CD4-positive, alpha-beta T cell treated with Interleukin-12 subunit alpha and Interleukin-12 subunit beta, for 1 hour (primary cell): ENCODE measurements around the gene CEP192.
"Not testable (repeated sequence)": the region's sequence is repeated elsewhere in the genome, so short reads cannot be mapped to it uniquely, and the experiment has no call there.

Experiments
- DNase-seq: peaks from one replicate; pipeline ENCODE4 v3.0.0-alpha.2; 2020

CEP192 gene, protein sequence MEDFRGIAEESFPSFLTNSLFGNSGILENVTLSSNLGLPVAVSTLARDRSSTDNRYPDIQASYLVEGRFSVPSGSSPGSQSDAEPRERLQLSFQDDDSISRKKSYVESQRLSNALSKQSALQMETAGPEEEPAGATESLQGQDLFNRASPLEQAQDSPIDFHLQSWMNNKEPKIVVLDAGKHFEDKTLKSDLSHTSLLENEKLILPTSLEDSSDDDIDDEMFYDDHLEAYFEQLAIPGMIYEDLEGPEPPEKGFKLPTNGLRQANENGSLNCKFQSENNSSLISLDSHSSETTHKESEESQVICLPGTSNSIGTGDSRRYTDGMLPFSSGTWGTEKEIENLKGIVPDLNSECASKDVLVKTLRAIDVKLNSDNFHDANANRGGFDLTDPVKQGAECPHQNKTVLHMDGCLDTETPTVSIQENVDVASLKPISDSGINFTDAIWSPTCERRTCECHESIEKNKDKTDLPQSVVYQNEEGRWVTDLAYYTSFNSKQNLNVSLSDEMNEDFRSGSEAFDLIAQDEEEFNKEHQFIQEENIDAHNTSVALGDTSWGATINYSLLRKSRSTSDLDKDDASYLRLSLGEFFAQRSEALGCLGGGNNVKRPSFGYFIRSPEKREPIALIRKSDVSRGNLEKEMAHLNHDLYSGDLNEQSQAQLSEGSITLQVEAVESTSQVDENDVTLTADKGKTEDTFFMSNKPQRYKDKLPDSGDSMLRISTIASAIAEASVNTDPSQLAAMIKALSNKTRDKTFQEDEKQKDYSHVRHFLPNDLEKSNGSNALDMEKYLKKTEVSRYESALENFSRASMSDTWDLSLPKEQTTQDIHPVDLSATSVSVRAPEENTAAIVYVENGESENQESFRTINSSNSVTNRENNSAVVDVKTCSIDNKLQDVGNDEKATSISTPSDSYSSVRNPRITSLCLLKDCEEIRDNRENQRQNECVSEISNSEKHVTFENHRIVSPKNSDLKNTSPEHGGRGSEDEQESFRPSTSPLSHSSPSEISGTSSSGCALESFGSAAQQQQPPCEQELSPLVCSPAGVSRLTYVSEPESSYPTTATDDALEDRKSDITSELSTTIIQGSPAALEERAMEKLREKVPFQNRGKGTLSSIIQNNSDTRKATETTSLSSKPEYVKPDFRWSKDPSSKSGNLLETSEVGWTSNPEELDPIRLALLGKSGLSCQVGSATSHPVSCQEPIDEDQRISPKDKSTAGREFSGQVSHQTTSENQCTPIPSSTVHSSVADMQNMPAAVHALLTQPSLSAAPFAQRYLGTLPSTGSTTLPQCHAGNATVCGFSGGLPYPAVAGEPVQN (N-terminal part only)

DNA sequence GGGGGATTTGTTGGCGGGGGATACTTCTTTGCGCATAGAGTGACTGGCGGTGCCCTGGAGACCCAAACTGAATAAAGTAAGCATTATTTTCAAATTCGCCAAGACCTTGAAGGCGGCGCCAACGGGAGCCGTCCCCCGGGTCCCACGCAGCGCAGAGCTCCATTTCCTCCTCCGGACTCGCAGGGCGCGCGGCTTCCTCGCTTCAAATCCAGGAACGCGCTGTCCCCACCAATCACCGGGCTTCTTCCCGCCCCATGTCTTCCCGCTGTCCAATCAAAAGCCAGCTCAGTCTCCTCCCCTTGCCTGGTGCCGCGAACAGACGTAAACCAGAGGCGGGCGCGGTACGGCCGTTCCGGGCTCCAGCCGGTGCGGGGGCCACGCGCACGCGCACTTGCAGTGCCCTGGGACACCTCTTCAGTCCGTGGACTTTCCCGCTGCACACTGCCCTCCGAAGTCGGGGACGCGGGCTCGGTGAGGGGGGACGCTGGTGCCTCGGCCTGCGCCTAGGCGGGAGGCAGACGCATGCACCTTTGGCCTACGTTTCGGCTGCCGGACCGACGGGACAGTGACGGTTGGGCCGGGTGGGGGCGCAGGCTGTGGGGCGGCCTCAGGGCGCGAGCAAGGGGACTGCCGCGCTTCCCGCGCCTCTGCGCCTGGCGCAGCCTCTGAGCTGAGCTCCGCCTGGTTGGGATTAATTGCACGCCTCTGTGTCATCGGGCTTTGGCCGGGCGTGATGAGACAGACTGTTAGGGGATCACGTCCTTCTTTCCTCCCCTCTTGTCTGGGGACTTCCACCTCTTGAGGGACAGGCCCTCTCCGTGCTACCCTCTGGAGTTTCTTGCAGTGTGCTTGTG, at the start of gene CEP192:
TSS of gene CEP192 (plus strand) at position 396 of the 854 bp plus-strand sequence. CDS start 8,063 bp downstream, outside the sequence.
- DNase-seq, result peak; percentile 99

GRCh38 chr18:12943215-12943614, 47.9 kb upstream of the CEP192 start:
- no peak for DNase-seq

DNA sequence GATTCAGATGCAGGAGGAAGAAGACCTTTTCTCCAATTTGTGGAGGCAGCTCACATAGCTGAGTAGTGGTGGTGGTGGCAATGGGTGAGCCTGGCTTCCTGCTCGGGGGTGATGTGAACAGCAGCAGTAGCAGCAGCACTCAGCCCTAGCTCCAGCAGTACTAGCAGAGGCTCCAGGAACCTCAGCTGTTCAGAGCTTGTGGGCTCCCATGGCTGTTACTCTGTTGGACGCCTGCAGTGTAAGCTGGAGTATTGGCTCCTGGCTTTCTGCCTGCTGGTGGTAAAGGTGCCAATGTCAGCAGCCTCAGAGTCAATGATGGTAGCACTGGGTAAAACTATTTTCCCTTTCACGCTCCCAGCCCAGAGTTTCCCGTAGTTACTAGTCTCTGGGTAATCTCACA, 46.5 kb upstream of the CEP192 start:
- no peak for DNase-seq

DNA sequence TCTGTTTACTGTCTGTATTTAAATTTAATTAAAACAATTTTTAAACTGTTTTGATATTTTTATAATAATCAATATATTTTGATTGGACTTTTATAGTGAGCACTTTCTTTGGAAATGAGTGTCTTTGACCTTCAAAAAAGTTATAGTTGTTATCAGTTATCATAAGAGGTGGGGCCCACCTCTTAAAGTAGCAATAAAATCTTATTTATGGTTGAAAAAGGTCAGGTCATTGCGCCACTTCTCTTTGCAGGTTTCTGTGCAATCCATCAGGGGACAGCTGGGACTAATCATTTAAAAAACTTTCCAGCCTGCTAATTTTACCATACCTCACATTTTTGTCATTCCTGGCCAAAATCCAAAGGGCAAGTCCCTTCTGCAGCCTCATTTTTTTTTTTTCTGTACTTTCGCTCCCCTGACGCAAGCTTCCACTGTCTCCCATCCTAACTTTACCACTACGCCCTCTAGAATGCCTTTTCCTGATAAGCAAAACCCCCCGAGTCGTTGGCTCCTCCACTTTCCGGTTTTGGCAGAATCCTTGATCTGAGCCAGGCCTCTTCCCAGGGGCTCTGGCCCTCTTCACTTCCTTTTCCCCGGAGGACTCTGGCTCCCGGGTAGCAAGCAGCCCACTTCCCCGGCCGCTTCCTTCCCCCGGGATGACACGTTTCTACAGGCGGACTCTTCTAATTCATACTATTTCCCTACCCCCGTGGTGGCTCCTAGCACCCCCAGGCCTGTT, 44.4 kb upstream of the CEP192 start:
- DNase-seq, result no peak

- peak; percentile 98 for DNase-seq
Observed at GRCh38 chr18:12947285-12948049, 43.7 kb upstream of the CEP192 start, which contains the start of gene SEH1L. SEH1L (plus strand) TSS chr18:12948011; CDS start chr18:12948122, 111 bp downstream.

GRCh38 chr18:12948050-12948804, 42.9 kb upstream of the CEP192 start:
- peak; percentile 99 for DNase-seq

- no peak for DNase-seq
Observed at GRCh38 chr18:12958478-12958877, 32.7 kb upstream of the CEP192 start.

DNA sequence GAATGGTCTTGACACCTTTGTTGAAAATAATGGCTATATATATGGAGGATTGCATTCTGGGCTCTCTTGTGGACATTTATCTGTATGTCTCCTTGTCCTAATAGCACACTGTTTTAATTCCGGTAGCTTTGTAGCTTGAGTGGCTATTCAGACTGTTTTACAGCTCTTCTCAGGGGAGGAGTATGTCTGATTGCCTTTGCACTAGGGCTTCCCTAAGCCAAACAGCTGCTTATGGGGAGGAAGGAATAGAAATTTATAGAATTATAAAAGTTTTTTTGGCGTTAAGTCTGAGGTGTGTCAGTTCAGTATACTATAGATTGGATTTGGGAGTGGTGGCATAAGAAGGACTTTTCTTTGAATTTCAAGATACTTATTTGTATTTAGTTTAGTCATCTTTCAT, 30.8 kb upstream of the CEP192 start:
- no peak for DNase-seq

DNA sequence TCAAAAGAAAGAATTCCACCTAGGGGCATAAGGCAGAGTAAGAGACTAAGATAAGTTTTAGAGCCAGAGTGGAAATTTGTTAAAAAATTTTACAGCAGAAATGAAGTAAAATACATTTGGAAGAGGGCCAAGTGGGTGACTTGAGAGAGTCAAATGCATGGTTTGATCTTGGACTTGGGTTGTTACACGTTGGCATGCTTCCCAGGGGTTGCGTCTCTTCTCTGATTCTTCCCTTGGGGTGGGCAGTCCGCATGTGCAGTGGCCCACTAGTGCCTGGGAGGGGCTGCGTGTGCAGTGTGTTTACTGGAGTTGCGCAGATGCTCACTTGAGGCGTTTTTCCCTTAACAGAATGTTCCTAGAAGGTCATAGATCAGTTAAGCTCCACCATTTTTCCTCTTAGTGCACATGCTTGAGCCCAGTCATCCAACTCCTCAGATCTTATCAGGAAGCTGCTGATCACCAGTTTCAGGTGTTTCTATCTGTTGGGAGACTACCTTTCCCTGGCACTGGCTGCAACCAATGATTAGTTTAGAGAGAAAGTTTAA, 30.2 kb upstream of the CEP192 start:
- DNase-seq, result no peak

DNA sequence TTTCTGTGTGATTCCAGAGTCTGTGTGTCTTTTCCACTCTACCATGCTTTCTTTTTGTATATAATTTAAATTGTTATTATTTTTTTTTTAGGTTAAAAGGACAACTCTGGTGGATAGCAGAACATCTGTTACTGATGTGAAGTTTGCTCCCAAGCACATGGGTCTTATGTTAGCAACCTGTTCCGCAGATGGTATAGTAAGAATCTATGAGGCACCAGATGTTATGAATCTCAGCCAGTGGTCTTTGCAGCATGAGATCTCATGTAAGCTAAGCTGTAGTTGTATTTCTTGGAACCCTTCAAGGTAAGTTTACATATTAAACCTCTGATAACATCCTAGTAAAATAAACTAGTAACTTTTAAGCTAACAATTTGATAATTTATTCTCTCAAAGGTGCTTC, 28.1 kb upstream of the CEP192 start:
- no peak for DNase-seq

- no peak for DNase-seq
Observed at GRCh38 chr18:12968115-12968514, 23.0 kb upstream of the CEP192 start.

DNA sequence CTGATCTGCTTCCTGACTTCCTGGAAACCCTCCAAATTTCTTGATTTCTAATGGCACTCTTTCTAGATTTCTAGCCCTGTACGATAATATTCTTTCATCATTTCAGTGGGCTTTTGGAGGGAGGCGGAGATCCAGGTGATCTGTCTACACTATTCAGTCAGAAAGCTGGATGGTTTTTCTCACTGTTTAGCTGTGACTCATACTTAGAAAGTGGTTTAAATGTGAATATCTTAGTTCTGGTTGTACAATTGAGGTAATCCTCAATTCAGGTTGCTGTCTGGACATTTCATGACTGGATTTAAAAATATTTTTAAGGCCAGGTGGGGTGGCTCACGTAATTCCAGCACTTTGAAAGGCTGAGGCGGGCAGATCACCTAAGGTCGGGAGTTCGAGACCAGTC, 22.5 kb upstream of the CEP192 start:
- DNase-seq, result no peak

DNA sequence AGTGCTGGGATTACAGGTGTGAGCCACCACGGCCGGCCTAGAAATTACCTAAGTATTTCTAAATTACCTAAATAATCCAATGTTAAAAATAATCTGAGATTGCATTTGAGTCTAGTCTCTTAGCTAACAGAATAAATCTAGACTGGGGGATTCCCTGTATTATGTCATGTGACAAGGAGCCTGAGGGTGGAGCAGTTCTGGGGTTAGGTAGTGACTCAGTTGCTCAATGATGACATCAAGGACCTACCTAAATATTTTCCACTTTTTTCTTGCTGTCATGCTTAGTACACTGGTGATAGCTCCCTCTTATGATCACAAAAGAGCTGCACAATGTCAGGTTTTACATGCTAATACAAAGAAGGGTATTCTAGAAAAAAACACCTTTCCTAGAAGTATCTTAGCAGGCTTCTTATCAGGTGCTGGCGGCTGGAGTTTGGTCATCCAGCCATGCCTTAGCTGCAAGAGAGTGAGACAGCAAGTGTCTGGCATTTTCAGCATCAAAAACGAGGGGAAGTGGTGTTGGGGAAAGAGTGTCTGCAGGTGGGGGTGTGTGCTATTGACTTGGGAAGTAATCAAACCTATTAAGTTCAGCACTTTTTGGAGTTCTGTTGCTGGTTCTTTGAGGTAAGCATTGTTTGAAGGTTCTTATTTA, 17.5 kb upstream of the CEP192 start:
- no peak for DNase-seq

DNA sequence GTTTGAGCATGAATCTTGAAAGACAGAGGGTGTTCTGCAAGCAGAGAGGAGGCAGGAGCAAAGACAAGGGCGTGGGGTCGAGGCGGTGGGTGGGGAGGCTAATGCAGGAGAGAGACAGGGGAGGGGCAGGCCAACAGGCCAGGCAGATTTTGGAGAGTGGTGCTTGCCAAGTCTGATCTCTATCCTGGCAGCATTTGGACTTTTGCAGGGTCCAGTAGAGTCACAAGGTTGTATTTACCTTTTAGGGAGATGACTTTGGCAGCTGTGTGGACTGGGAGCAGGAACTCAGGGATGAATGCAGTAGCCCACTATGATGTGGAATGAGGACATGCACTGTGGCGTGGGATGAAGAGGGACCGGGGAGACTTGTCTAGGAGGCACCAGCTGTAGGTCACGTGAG, 15.7 kb upstream of the CEP192 start:
- DNase-seq, result no peak

- DNase-seq, result no peak
Observed at GRCh38 chr18:12976305-12976704, 14.9 kb upstream of the CEP192 start.

DNA sequence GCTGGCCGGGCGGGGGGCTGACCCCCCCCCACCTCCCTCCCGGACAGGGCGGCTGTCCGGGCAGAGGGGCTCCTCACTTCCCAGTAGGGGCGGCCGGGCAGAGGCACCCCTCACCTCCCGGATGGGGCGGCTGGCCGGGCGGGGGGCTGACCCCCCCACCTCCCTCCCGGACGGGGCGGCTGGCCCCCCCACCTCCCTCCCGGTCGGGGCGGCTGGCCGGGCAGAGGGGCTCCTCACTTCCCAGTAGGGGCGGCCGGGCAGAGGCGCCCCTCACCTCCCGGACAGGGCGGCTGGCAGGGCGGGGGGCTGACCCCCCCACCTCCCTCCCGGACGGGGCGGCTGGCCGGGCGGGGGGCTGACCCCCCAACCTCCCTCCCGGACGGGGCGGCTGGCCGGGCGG, 11.1 kb upstream of the CEP192 start:
- not testable (repeated sequence) for DNase-seq

DNA sequence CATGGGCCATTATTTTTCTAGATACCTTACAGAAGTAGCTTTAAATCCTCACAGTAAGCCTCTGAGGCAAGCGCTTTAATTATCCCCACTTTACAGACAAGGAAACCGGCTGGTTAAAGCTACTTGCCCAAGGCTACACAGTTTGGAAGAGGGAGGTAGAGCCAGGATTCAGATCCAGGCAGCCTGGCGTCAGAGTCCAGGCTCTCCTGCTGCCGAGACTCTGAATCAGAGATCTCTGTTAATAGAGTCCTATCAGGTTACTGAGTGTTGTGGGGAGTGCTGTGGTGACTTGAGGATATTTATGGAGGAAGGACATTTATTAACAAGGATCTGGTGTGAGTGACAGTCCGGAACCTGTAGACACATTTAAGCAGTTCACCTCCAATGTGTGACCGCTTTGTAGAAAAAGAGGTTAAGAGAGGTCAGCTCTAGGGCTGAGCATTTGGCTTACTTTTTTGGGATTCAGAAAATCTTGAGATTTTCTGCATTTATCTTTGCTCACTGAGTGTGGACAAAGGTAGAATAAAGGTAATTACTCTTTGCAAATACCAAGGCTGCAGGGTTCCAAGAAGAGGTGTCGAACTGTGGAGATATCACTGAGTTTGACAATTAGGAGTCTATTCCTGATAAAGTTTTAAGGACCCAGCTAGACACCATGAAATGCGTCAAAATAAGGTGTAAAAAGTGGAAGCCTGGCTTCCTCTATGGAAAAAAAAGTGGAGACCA, 1.6 kb upstream of the CEP192 start:
- no peak for DNase-seq

- peak; percentile 48 for DNase-seq
Observed at GRCh38 chr18:12990123-12990475, 1.1 kb upstream of the CEP192 start.
